IPS DF 19.7 (cell line): ENCODE measurements around the gene OLFM3.

Source experiments
- DNase-seq: peaks from one replicate; pipeline ENCODE4 v3.0.0-alpha.2; 2013; ENCODE audit warnings: low read depth, low spot score

OLFM3 gene

GRCh38 chr1:101849356-101849755 lies 147.4 kb downstream of the OLFM3 start:
- no peak for DNase-seq

GRCh38 chr1:101847626-101848025 lies 149.1 kb downstream of the OLFM3 start:
- DNase-seq = no peak

- no peak for DNase-seq
Measured at GRCh38 chr1:101846820-101847219, 149.9 kb downstream of the OLFM3 start.

- peak; percentile 70 for DNase-seq
Measured at GRCh38 chr1:101843160-101843559, 153.6 kb downstream of the OLFM3 start.

- no peak for DNase-seq
Measured at GRCh38 chr1:101841824-101842223, 154.9 kb downstream of the OLFM3 start.

GRCh38 chr1:101835988-101836387 lies 160.7 kb downstream of the OLFM3 start:
- DNase-seq = no peak

GRCh38 chr1:101833312-101833711 lies 163.4 kb downstream of the OLFM3 start:
- DNase-seq = no peak

- no peak for DNase-seq
Measured at GRCh38 chr1:101826416-101826815, 170.3 kb downstream of the OLFM3 start.

- no peak for DNase-seq
Measured at GRCh38 chr1:101820071-101820470, 176.7 kb downstream of the OLFM3 start.

- no peak for DNase-seq
Measured at GRCh38 chr1:101816262-101816661, 180.5 kb downstream of the OLFM3 start.

GRCh38 chr1:101798417-101798816 lies 198.3 kb downstream of the OLFM3 start:
- no peak for DNase-seq

- no peak for DNase-seq
Measured at GRCh38 chr1:101797722-101798121, 199.0 kb downstream of the OLFM3 start.

- no peak for DNase-seq
Measured at GRCh38 chr1:101781201-101781831, 215.4 kb downstream of the OLFM3 start.

- no peak for DNase-seq
Measured at GRCh38 chr1:101769520-101769919, 227.2 kb downstream of the OLFM3 start.

- no peak for DNase-seq
Measured at GRCh38 chr1:101757985-101758384, 238.7 kb downstream of the OLFM3 start.

- DNase-seq = no peak
Measured at GRCh38 chr1:101756411-101756810, 240.3 kb downstream of the OLFM3 start.
